Measurements from ENCODE around the gene RFX8. TPM values are rescaled to one million over a fixed set of nuclear protein-coding genes. Genes with fewer than 3 reads are reported as not detected.

The RFX8 gene
- total and polyA plus RNA-seq, 2 donors (not counting 3 experiments of a cell fraction or from before 2014, with no cell fraction given) = 0.21 to 1.00 TPM

GRCh38 chr2:101427743-101428142 is 47.2 kb downstream of the RFX8 start:
- H3K36me3 ChIP-seq (ENCODE audit: control insufficient read depth in 2 of 2, extremely low read depth in 1 of 2, insufficient read depth in 2 of 2, low read length in 2 of 2) = no peaks in the 10 kb centered on the region
- DNase-seq (ENCODE audit: low read depth, low spot score) = no peak
- no peaks in the 10 kb centered on the region for H3K9me3 ChIP-seq (replicated peaks; ENCODE audit: control insufficient read depth, insufficient read depth, low read length)
- dilution Hi-C loops (cut with MboI; ENCODE audit: extremely low pct_ligation_motif_present, low sequenced_read_pairs) = no loop called here
- intact Hi-C loops (cut with micrococcal nuclease) = no loop called here
- no peaks in the 10 kb centered on the region for H3K4me1 ChIP-seq (ENCODE audit: control insufficient read depth, extremely low read depth, insufficient read depth, low read length)
- H2AFZ ChIP-seq (ENCODE audit: low read depth, low read length) = no peak overlapping the region
- no TSS peak for BruUV-seq (replicated peaks)
- CTCF ChIA-PET = interaction anchor here (0.8 kb wide), 1 partner anchor 404 kb away, joined by 3 read pairs; no protein-coding TSS in a partner anchor
- H3K4me2 ChIP-seq (ENCODE audit: insufficient read depth, low read length) = no peak overlapping the region
- H3K4me3 ChIP-seq (replicated peaks in 1 of 3; ENCODE audit: insufficient read depth in 1 of 3, low read depth in 1 of 3, low read length in 3 of 3) = no peak overlapping the region
- TF ChIP-seq POLR2A (IDR thresholded peaks at IDR 0.05; ENCODE audit: low read depth, low read length) (no peak), FOS (IDR thresholded peaks at IDR 0.05; ENCODE audit: borderline replicate concordance, insufficient read depth, low read length) (no peak), GATA2 (IDR thresholded peaks at IDR 0.05; ENCODE audit: insufficient read depth, insufficient read length, low read depth, low read length) (no peak), MYC (IDR thresholded peaks at IDR 0.05; ENCODE audit: low read depth, low read length) (no peak), JUN (IDR thresholded peaks at IDR 0.05; ENCODE audit: borderline replicate concordance, insufficient read depth, insufficient read length, low read depth) (no peak), CTCF (IDR thresholded peaks at IDR 0.05; ENCODE audit: extremely low read depth in 1 of 2, insufficient read depth in 1 of 2, low read depth in 1 of 2, low read length in 2 of 2) (no peak), EZH2 (IDR thresholded peaks at IDR 0.05; ENCODE audit: borderline replicate concordance, low read depth, low read length, severe bottlenecking) (no peak), MAX (IDR thresholded peaks at IDR 0.05; ENCODE audit: insufficient read depth, insufficient read length) (no peak), POLR2AphosphoS5 (IDR thresholded peaks at IDR 0.05; ENCODE audit: insufficient read depth, low read depth, low read length) (no peak)
- POLR2A ChIA-PET = no interaction called here
- H3K9me1 ChIP-seq (replicated peaks; ENCODE audit: control insufficient read depth, extremely low read depth, insufficient read depth, low read length) = no peaks in the 10 kb centered on the region
- FAIRE-seq = no peak
- H3K79me2 ChIP-seq (ENCODE audit: control insufficient read depth, insufficient read depth, low read length) = no peaks in the 10 kb centered on the region
- no peaks in the 10 kb centered on the region for H4K20me1 ChIP-seq (replicated peaks; ENCODE audit: control insufficient read depth, extremely low read depth, insufficient read depth, low read length)
- no peak overlapping the region for H3K9ac ChIP-seq (replicated peaks; ENCODE audit: extremely low read depth, insufficient read depth, low read length)
- no peak overlapping the region for H3K27ac ChIP-seq (ENCODE audit: insufficient read depth, low read depth, low read length)
- no peaks in the 10 kb centered on the region for H3K27me3 ChIP-seq (ENCODE audit: control insufficient read depth in 2 of 2, insufficient read depth in 2 of 2, low read length in 2 of 2)

Measured in endothelial cell of umbilical vein (primary cell).